Activated naive CD4-positive, alpha-beta T cell treated with Interleukin-2 at 50 U/mL for 16 hours (primary cell): ENCODE data around the gene GOLGA6L22.
"Not testable (repeated sequence)": the region's sequence is repeated elsewhere in the genome, so short reads cannot be mapped to it uniquely, and the experiment has no call there.

ENCODE experiments used
- DNase-seq: peaks from one replicate; pipeline ENCODE4 v3.0.0-alpha.2; 2020

The GOLGA6L22 gene, protein sequence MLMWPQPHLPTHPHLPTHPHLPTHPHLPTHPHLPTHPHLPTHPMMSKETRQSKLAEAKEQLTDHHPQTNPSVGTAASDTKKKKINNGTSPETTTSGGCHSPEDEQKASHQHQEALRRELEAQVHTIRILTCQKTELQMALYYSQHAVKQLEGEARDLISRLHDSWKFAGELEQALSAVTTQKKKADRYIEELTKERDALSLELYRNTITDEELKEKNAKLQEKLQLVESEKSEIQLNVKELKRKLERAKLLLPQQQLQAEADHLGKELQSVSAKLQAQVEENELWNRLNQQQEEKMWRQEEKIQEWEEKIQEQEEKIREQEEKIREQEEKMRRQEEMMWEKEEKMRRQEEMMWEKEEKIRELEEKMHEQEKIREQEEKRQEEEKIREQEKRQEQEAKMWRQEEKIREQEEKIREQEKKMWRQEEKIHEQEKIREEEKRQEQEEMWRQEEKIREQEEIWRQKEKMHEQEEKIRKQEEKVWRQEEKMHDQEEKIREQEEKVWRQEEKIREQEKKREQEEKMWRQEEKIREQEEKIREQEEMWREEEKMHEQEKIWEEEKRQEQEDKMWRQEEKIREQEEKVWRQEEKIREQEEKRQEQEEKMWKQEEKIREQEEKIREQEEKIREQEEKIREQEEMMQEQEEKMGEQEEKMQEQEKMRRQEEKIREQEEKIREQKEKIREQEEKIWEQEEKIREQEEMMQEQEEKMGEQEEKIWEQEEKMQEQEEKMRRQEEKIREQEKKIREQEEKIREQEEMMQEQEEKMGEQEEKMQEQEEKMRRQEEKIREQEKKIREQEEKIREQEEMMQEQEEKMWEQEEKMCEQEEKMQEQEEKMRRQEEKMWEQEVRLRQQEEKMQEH

GRCh38 chr15:22458603-22459002, at the start of gene GOLGA6L22:
Gene GOLGA6L22 (plus strand): TSS chr15:22458903. CDS start chr15:22458994, 91 bp downstream.
- DNase-seq: not testable (repeated sequence)

GRCh38 chr15:22417288-22417687, 41.4 kb upstream of the GOLGA6L22 start:
- not testable (repeated sequence) for DNase-seq

DNA sequence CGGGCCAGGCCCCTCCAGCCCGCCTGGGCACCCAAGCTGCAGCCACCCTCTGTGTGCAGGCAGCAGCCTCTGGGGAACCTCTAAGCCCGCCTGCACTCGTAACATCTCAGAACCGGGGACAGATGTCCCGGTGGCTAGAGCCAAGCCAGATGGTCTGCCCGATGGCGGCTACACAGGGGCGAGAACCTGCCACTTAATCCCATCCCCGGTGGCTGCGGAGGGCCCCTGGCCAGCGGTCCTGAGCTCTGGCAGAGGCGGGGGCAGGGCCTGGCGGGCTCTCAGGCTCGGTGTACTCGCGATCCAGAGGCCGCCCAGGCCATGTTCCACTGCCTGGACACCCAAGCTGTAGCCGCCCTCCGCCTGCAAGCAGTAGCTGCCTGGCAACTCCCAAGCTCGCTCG, 40.9 kb upstream of the GOLGA6L22 start:
- DNase-seq: not testable (repeated sequence)

DNA sequence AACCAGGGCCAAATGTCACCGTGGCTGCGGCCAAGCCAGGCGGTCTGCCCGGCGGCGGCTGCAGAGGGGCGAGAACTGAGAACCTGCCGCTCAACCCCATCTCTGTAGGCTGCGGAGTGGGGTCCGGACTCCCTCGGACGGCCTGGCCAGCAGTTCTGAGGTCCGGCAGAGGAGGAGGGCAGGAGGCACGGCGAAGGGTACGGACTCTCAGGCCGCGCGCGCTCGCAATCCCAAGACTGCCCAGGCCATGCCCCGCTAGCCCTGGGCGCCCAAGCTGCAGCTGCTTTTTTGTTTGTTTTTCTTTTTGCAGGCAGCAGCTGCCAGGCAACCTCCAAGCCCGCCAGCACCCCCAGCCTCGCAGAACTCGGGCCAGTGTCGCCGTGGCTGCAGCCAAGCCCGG, 40.5 kb upstream of the GOLGA6L22 start:
- not testable (repeated sequence) for DNase-seq

- DNase-seq: not testable (repeated sequence)
Measured at GRCh38 chr15:22418666-22419065, 40.0 kb upstream of the GOLGA6L22 start.

- not testable (repeated sequence) for DNase-seq
Measured at GRCh38 chr15:22420340-22420739, 38.4 kb upstream of the GOLGA6L22 start.

DNA sequence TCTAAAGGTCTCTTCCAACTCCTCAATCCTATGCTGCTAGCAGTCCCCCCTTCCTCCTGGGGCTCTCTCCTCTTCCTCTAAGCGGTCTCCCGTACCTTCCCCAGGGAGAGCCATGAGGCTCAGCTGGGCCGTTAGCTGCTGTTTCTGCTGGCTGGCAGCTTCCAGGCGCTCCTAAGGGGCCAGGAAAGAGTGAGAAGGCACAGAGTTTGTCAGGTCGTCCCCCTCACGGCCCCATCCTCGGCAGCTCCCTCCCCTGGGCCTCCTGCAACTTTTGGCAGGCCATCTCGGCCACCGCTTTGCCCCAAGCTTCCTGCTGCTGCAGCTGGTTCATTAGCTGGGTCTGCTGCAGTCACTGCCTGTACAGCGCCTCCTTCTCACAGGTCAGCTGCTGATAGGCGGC, 29.3 kb upstream of the GOLGA6L22 start:
- not testable (repeated sequence) for DNase-seq

DNA sequence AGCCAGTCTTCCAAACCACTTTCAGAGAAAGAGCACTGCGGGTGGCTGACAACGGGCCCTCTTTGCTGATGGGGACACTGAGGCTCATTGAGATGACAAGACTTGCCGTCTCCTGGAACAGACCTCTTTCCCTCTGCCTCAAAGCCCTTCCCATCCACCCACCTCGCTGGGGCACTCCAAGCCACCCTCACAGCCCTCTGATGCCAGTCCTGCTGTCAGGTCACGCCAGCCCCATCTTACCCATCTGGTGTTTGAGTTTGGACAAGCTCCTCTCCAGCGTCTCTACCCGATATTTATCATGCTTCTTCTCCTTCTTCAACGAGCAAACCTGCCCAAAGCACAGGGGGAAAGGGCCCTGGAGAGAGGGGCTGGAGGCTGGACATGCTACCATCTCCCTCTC, 27.0 kb upstream of the GOLGA6L22 start:
- not testable (repeated sequence) for DNase-seq

DNA sequence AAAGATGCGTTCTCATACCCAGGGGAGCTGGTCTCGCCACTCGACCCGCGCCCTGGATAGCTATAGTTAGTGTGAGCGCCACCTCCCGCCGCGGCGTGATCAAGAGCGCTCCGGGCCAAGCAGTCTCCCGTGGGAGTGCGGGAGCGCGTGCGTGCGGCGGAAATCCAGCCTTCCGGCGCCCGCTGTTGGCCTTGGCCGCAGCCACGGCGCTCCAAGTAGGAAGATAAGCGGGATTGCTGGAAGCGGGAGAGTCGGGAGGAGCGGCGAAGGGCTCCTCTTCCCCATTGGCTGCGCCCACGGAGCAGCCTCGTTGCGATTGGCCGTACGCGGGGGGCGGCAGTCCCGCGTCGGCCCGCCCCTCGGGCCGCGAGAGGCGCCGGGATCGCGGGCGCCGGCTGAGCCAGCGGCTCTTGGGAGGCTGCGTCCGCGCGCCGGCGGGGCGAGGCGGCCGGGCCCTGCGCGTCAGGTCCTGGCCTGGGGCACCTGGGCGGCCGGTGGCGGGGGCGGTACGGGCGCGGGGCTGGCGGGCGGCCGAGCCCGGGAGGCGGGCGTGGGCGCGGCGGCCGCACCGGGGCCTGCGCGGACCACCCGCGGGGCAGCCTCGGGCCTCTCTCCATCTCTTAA, 35.9 kb downstream of the GOLGA6L22 start:
- DNase-seq: peak; percentile 27

DNA sequence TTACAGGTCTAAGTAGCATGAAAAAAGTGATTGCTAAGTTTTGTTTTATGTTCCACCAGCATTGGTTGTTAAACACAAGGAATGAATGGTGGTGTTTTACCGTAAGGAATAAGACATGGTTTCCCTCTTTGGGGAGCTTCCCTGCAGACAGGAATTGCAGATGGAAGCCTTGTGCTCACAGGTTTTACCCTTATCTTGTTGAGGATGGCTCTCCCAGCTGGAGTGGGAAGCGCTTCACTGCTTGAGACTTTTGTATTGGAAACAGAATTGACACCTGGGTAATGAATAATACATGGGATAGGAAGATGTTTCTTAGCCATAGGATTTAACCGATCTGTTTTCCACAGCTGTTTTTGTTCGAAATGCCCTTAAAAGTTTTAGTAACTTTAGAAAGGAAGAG, 38.5 kb downstream of the GOLGA6L22 start:
- DNase-seq: not testable (repeated sequence)

- DNase-seq: not testable (repeated sequence)
Measured at GRCh38 chr15:22498220-22498925, 39.7 kb downstream of the GOLGA6L22 start.

DNA sequence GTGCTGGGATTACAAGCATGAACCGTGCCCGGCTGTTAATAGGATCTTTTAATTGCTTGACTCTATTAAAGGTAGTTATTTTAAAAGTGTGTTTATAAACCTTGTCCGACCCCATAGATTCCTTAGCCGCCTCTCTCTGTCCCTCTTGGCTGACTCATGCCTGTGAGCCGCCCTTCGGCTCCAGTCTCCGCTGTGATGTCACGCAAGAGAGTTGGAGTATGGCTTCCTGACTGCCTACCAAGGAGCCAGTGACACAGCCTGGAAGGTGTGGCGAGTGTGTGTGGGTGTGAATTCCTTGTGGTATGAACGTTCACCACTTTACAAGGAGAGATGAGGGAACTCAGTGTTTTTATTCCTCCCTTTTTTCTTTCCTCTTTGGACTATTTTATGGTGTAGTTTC, 43.6 kb downstream of the GOLGA6L22 start:
- not testable (repeated sequence) for DNase-seq

DNA sequence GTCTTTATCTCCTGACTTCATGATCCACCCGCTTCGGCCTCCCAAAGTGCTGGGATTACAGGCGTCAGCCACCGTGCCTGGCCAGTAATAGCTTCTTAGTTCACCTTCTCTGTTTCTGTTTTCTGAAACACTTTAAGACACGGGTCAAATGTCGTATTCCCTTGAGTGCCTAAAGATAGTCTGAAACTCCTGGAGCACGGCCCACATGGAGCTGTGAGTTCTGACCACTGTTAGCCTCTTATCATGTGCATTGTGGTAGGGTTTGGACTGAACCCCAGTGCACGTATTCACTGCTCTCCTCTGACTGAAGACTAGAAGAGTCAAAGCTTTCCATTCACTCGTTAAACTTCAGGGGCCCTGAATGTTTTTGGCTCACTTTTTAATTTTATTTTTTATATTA, 48.3 kb downstream of the GOLGA6L22 start:
- DNase-seq: not testable (repeated sequence)

- not testable (repeated sequence) for DNase-seq
Measured at GRCh38 chr15:22516140-22516539, 57.4 kb downstream of the GOLGA6L22 start.
